Activated effector memory CD4-positive, alpha-beta T cell treated with Interleukin-2 at 50 U/mL for 16 hours (primary cell): ENCODE measurements around the gene RBBP5.

Experiments used
- DNase-seq: peaks from one replicate; pipeline ENCODE4 v3.0.0-alpha.2; 2020

RBBP5 gene

GRCh38 chr1:205073511-205073910 lies 48.3 kb downstream of the RBBP5 start:
- no peak for DNase-seq

- DNase-seq = no peak
Measured at GRCh38 chr1:205072881-205073280, 48.9 kb downstream of the RBBP5 start.

GRCh38 chr1:205072286-205072685 lies 49.5 kb downstream of the RBBP5 start:
- DNase-seq = no peak

- DNase-seq = no peak
Measured at GRCh38 chr1:205071801-205072200, 50.0 kb downstream of the RBBP5 start.

GRCh38 chr1:205071028-205071409 lies 50.8 kb downstream of the RBBP5 start:
- no peak for DNase-seq

- DNase-seq = no peak
Measured at GRCh38 chr1:205069371-205070125, 52.2 kb downstream of the RBBP5 start.

GRCh38 chr1:205068457-205069040 lies 53.2 kb downstream of the RBBP5 start:
- DNase-seq = no peak

- DNase-seq = no peak
Measured at GRCh38 chr1:205068001-205068400, 53.8 kb downstream of the RBBP5 start.

GRCh38 chr1:205067031-205067430 lies 54.7 kb downstream of the RBBP5 start:
- no peak for DNase-seq

GRCh38 chr1:205066141-205066818 lies 55.5 kb downstream of the RBBP5 start:
- no peak for DNase-seq

- no peak for DNase-seq
Measured at GRCh38 chr1:205065666-205066065, 56.1 kb downstream of the RBBP5 start.

- DNase-seq = no peak
Measured at GRCh38 chr1:205064741-205065316, 56.9 kb downstream of the RBBP5 start.

GRCh38 chr1:205064301-205064700 lies 57.5 kb downstream of the RBBP5 start:
- DNase-seq = no peak

GRCh38 chr1:205062895-205063294 lies 58.9 kb downstream of the RBBP5 start:
- DNase-seq = no peak

- no peak for DNase-seq
Measured at GRCh38 chr1:205062319-205062718, 59.5 kb downstream of the RBBP5 start.

GRCh38 chr1:205061665-205062069 lies 60.1 kb downstream of the RBBP5 start:
- DNase-seq = peak; percentile 45

GRCh38 chr1:205061227-205061626 lies 60.6 kb downstream of the RBBP5 start:
- DNase-seq = no peak

- DNase-seq = no peak
Measured at GRCh38 chr1:205060746-205061145, 61.0 kb downstream of the RBBP5 start.

GRCh38 chr1:205059660-205060059 lies 62.1 kb downstream of the RBBP5 start:
- no peak for DNase-seq

- no peak for DNase-seq
Measured at GRCh38 chr1:205058853-205059252, 62.9 kb downstream of the RBBP5 start.

- no peak for DNase-seq
Measured at GRCh38 chr1:205057808-205058575, 63.8 kb downstream of the RBBP5 start.

GRCh38 chr1:205056956-205057568 lies 64.7 kb downstream of the RBBP5 start:
- no peak for DNase-seq

- no peak for DNase-seq
Measured at GRCh38 chr1:205056188-205056611, 65.6 kb downstream of the RBBP5 start.
